ENCODE results near the gene TICRR. TPM values are rescaled to one million over a fixed set of nuclear protein-coding genes. Genes with fewer than 3 reads are reported as not detected.

TICRR gene
- total and polyA plus RNA-seq, 2 of the 8 experiments (the other 6 are each of a cell fraction or from before 2014, with no cell fraction given): 13.1 to 34.8 TPM

GRCh38 chr15:89666184-89666857 lies 91.1 kb downstream of the TICRR start (continued):
- TF ChIP-seq SIX5 (IDR thresholded peaks at IDR 0.05; ENCODE audit: low read depth, low read length) (no peak), CHD1 (IDR thresholded peaks at IDR 0.05; ENCODE audit: low read depth, low read length) (no peak), KDM4A (IDR thresholded peaks at IDR 0.05; ENCODE audit: low read depth, low read length, severe bottlenecking) (no peak), SIN3A (conservative IDR thresholded peaks at IDR 0.05 in 1 of 2, IDR thresholded peaks at IDR 0.05 in 1 of 2; ENCODE audit: low read depth in 1 of 2, low read length in 2 of 2) (no peak)
